H9 (cell line): Measurements from ENCODE around the gene ZNF213. TPM values are rescaled to one million over a fixed set of nuclear protein-coding genes. Genes with fewer than 3 reads are reported as not detected.

Experiments
- DNase-seq: peaks from one replicate; pipeline ENCODE4 v3.0.0-alpha.2; 2017
- H2AFZ ChIP-seq: one replicate; pipeline ENCODE4 v1.6.1; 2013; ENCODE audit warnings: mild to moderate bottlenecking, low read length, control low read depth, moderate library complexity
- H2AK5ac ChIP-seq: 2 replicates; pipeline ENCODE4 v1.6.1; 2013; ENCODE audit warnings: low read length, control low read depth, mixed read lengths; ENCODE audit not compliant: insufficient read length
- H2BK120ac ChIP-seq: one replicate; pipeline ENCODE4 v1.6.1; 2013; ENCODE audit warnings: low read depth, mild to moderate bottlenecking, low read length, control low read depth, inconsistent platforms; ENCODE audit not compliant: poor library complexity, severe bottlenecking
- H2BK12ac ChIP-seq: 2 replicates; pipeline ENCODE4 v1.6.1; 2013; ENCODE audit warnings: low read length, control low read depth, mixed read lengths, low read depth; ENCODE audit not compliant: insufficient read length
- H2BK15ac ChIP-seq: 2 replicates; pipeline ENCODE4 v1.6.1; 2013; ENCODE audit warnings: low read depth, low read length, control low read depth
- H2BK20ac ChIP-seq: one replicate; pipeline ENCODE4 v1.6.1; 2013; ENCODE audit warnings: low read depth, mild to moderate bottlenecking, low read length, control low read depth, inconsistent platforms; ENCODE audit not compliant: poor library complexity, severe bottlenecking
- H2BK5ac ChIP-seq: 2 replicates; pipeline ENCODE4 v1.6.1; 2013; ENCODE audit warnings: low read length, control low read depth, mixed read lengths; ENCODE audit not compliant: insufficient read length
- H3K14ac ChIP-seq: 2 replicates; pipeline ENCODE4 v1.6.1; 2013; ENCODE audit warnings: low read length, control low read depth; ENCODE audit not compliant: insufficient read depth
- H3K18ac ChIP-seq: 2 replicates; pipeline ENCODE4 v1.6.1; 2013; ENCODE audit warnings: low read depth, mild to moderate bottlenecking, mixed read lengths, low read length, control low read depth; ENCODE audit not compliant: insufficient read length
- H3K23ac ChIP-seq: 2 replicates; pipeline ENCODE4 v1.6.1; 2013; ENCODE audit warnings: low read length, control low read depth, mixed read lengths, low read depth; ENCODE audit not compliant: insufficient read length
- H3K23me2 ChIP-seq: 2 replicates; pipeline ENCODE4 v1.6.1; 2013; ENCODE audit warnings: low read depth, mild to moderate bottlenecking, mixed read lengths, low read length, control low read depth; ENCODE audit not compliant: insufficient read length, poor library complexity, severe bottlenecking
- H3K27ac ChIP-seq: 2 replicates; pipeline ENCODE4 v1.5.1; 2013; ENCODE audit warnings: low read length, control low read depth, mixed read lengths, low read depth; ENCODE audit not compliant: insufficient read length
- H3K27me3 ChIP-seq: 2 replicates; pipeline ENCODE4 v1.6.1; 2013; ENCODE audit warnings: low read length, control low read depth, inconsistent platforms; ENCODE audit not compliant: insufficient read depth
- H3K4ac ChIP-seq: 2 replicates; pipeline ENCODE4 v1.6.1; 2013; ENCODE audit warnings: low read depth, mild to moderate bottlenecking, control low read depth, inconsistent platforms, low read length, moderate library complexity
- H3K4me1 ChIP-seq: 2 replicates; pipeline ENCODE4 v1.6.1; 2013; ENCODE audit warnings: low read length, control low read depth, inconsistent platforms; ENCODE audit not compliant: insufficient read depth
- H3K4me2 ChIP-seq: 2 replicates; pipeline ENCODE4 v1.6.1; 2013; ENCODE audit warnings: low read length, control low read depth, mixed read lengths; ENCODE audit not compliant: insufficient read length, insufficient read depth
- H3K56ac ChIP-seq: 2 replicates; pipeline ENCODE4 v1.6.1; 2013; ENCODE audit warnings: low read depth, mild to moderate bottlenecking, mixed read lengths, low read length, control low read depth; ENCODE audit not compliant: insufficient read length
- H3K79me1 ChIP-seq: 2 replicates; pipeline ENCODE4 v1.6.1; 2013; ENCODE audit warnings: low read depth, mild to moderate bottlenecking, moderate library complexity, low read length, control low read depth, inconsistent platforms; ENCODE audit not compliant: insufficient read depth, poor library complexity, severe bottlenecking
- H3K79me2 ChIP-seq: 2 replicates; pipeline ENCODE4 v1.6.1; 2013; ENCODE audit warnings: low read length, control low read depth, inconsistent platforms; ENCODE audit not compliant: insufficient read depth
- H3K9ac ChIP-seq: 2 replicates; pipeline ENCODE4 v1.6.1; 2013; ENCODE audit warnings: low read length, control low read depth, mixed read lengths; ENCODE audit not compliant: insufficient read length; ENCODE audit errors: extremely low read depth
- H3K9me3 ChIP-seq: one replicate; pipeline ENCODE4 v1.6.1; 2013; ENCODE audit warnings: low read depth, low read length, inconsistent platforms; ENCODE audit not compliant: control insufficient read depth
- H3T11ph ChIP-seq: one replicate; pipeline ENCODE4 v1.6.1; 2013; ENCODE audit warnings: mild to moderate bottlenecking, low read length, control low read depth, inconsistent platforms
- H4K20me1 ChIP-seq: one replicate; pipeline ENCODE4 v1.6.1; 2013; ENCODE audit not compliant: control insufficient read depth, insufficient read length, insufficient read depth
- H4K5ac ChIP-seq: 2 replicates; pipeline ENCODE4 v1.6.1; 2013; ENCODE audit warnings: low read depth, mild to moderate bottlenecking, mixed read lengths, low read length, control low read depth; ENCODE audit not compliant: insufficient read length
- H4K8ac ChIP-seq: replicated peaks from 2 replicates; pipeline ENCODE4 v1.6.1; 2013; ENCODE audit warnings: low read length, control low read depth, mixed read lengths, low read depth; ENCODE audit not compliant: insufficient read length
- H4K91ac ChIP-seq: 2 replicates; pipeline ENCODE4 v1.6.1; 2013; ENCODE audit warnings: low read depth, mild to moderate bottlenecking, moderate library complexity, mixed read lengths, low read length, control low read depth; ENCODE audit not compliant: insufficient read length
- H3K27ac Mint-ChIP-seq, 3 experiments: 2 replicates in 2 of 3; 3 replicates in 1 of 3; pipeline ENCODE4 v1.8.0; 2020 to 2021; ENCODE audit warnings: mixed read lengths in 3 of 3, mild to moderate bottlenecking in 1 of 3, moderate library complexity in 1 of 3
- H3K27me3 Mint-ChIP-seq: 2 replicates; pipeline ENCODE4 v1.8.0; 2021; ENCODE audit warnings: low read depth, mild to moderate bottlenecking, moderate library complexity, mixed read lengths
- H3K36me3 Mint-ChIP-seq, 3 experiments: 2 replicates in 2 of 3; 3 replicates in 1 of 3; pipeline ENCODE4 v1.8.0; 2020 to 2021; ENCODE audit warnings: low read depth in 3 of 3, mixed read lengths in 3 of 3; ENCODE audit not compliant: insufficient read depth in 1 of 3
- H3K4me1 Mint-ChIP-seq, 2 experiments: 2 replicates each; pipeline ENCODE4 v1.8.0; 2020; ENCODE audit warnings: mixed read lengths in 2 of 2
- H3K4me3 Mint-ChIP-seq, 2 experiments: 2 replicates in 1 of 2; 3 replicates in 1 of 2; pipeline ENCODE4 v1.8.0; 2020 to 2021; ENCODE audit warnings: mild to moderate bottlenecking in 2 of 2, mixed read lengths in 2 of 2, moderate library complexity in 1 of 2
- H3K9me3 Mint-ChIP-seq, 2 experiments: 2 replicates in 1 of 2; 3 replicates in 1 of 2; pipeline ENCODE4 v1.8.0; 2020; ENCODE audit warnings: mild to moderate bottlenecking in 2 of 2, mixed read lengths in 2 of 2, moderate library complexity in 1 of 2
- WGBS: extraction: QIAGEN DNeasy Blood & Tissue Kit; methylation state at CpG from one replicate; pipeline ENCODE4 v1.1.7; 2013; ENCODE audit warnings: missing lambda C conversion rate, low lambda C conversion rate, mixed read lengths; ENCODE audit not compliant: insufficient read length; ENCODE audit errors: extremely low coverage; 5-methylcytosine and 5-hydroxymethylcytosine counted together
- total RNA-seq: library from RNA; stranded (reverse); gene quantifications from 2 replicates; pipeline ENCODE4 v1.2.1, GENCODE V29; 2021
- TF ChIP-seq, protein P1 (sequence below): fragments of 200-600 bp; sonication (generic); conservative IDR thresholded peaks from 3 replicates; pipeline ENCODE4 v1.8.0; 2021; ENCODE audit warnings: antibody characterized with exemption, mild to moderate bottlenecking

Gene ZNF213
- total RNA-seq, 1 experiment from 2014 or later = 6.4 TPM

- H4K8ac ChIP-seq = no peak overlapping the region
- no peak overlapping the region for H2AK5ac ChIP-seq
- peak overlapping the region; percentile 94 for H3K4me2 ChIP-seq
- peak overlapping the region; percentile 17 for H3K56ac ChIP-seq
- no peaks in the 10 kb centered on the region; the same call in 1 of the 2 replicates for H3K27me3 Mint-ChIP-seq
- no peaks in the 10 kb centered on the region for H3K9me3 Mint-ChIP-seq
- H4K20me1 ChIP-seq = no peaks in the 10 kb centered on the region
- DNase-seq = peak; percentile 95
- H3K4me1 Mint-ChIP-seq = peaks cover 46 to 50% of the 10 kb centered on the region in 2 experiments
- no peak overlapping the region for H3K4ac ChIP-seq
- H2BK15ac ChIP-seq = no peak overlapping the region
- peak overlapping the region; percentile 98 to 100 (median 99) for H3K27ac Mint-ChIP-seq
- no peak overlapping the region for H3K23ac ChIP-seq
- peak overlapping the region; percentile 54 for H3K14ac ChIP-seq
- H4K91ac ChIP-seq = peak overlapping the region; percentile 47
- peaks cover 26% of the 10 kb centered on the region for H3K23me2 ChIP-seq
- no peak overlapping the region for H2BK5ac ChIP-seq
- H2BK120ac ChIP-seq = no peak overlapping the region
- H2BK12ac ChIP-seq = no peak overlapping the region
- H3K27me3 ChIP-seq = no peaks in the 10 kb centered on the region
- H3K9me3 ChIP-seq = no peaks in the 10 kb centered on the region
- H3T11ph ChIP-seq = no peak overlapping the region
- H3K27ac ChIP-seq = peak overlapping the region; percentile 95
- H3K36me3 Mint-ChIP-seq = peaks cover 10 to 33% (median 22%) of the 10 kb centered on the region in 3 experiments
- no CpG with 5 or more reads among the region's 39 CpGs for WGBS
- TF ChIP-seq, protein P1, sequence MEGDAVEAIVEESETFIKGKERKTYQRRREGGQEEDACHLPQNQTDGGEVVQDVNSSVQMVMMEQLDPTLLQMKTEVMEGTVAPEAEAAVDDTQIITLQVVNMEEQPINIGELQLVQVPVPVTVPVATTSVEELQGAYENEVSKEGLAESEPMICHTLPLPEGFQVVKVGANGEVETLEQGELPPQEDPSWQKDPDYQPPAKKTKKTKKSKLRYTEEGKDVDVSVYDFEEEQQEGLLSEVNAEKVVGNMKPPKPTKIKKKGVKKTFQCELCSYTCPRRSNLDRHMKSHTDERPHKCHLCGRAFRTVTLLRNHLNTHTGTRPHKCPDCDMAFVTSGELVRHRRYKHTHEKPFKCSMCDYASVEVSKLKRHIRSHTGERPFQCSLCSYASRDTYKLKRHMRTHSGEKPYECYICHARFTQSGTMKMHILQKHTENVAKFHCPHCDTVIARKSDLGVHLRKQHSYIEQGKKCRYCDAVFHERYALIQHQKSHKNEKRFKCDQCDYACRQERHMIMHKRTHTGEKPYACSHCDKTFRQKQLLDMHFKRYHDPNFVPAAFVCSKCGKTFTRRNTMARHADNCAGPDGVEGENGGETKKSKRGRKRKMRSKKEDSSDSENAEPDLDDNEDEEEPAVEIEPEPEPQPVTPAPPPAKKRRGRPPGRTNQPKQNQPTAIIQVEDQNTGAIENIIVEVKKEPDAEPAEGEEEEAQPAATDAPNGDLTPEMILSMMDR = no peak
- H4K5ac ChIP-seq = peak overlapping the region; percentile 13
- peaks cover 13% of the 10 kb centered on the region; the same call in 1 of the 2 replicates for H3K79me2 ChIP-seq
- peak overlapping the region; percentile 55 for H3K18ac ChIP-seq
- no peak overlapping the region for H2BK20ac ChIP-seq
- H3K79me1 ChIP-seq = no peaks in the 10 kb centered on the region
- H3K4me3 Mint-ChIP-seq = peak overlapping the region; percentile 98 to 100
- H3K9ac ChIP-seq = peak overlapping the region; percentile 86
- H2AFZ ChIP-seq = no peak overlapping the region
- H3K4me1 ChIP-seq = peaks cover 6% of the 10 kb centered on the region; the same call in 1 of the 2 replicates
Observed at GRCh38 chr16:3099732-3100499, 34.9 kb upstream of the ZNF213 start.
